Mesenchymal stem cell (in vitro differentiated cells and primary cell): ENCODE results near the gene CD68.

Experiments used
- DNase-seq: peaks from one replicate; pipeline ENCODE4 v3.0.0-alpha.2; 2013
- H2AFZ ChIP-seq: one replicate; pipeline ENCODE4 v1.6.1; 2013; ENCODE audit warnings: low read depth, mild to moderate bottlenecking, control low read depth, inconsistent platforms, low read length, moderate library complexity
- H2AK5ac ChIP-seq: 2 replicates; pipeline ENCODE4 v1.6.1; 2013; ENCODE audit warnings: low read length, moderate library complexity, mild to moderate bottlenecking, inconsistent platforms; ENCODE audit not compliant: severe bottlenecking
- H2BK120ac ChIP-seq: one replicate; pipeline ENCODE4 v1.6.1; 2013; ENCODE audit warnings: low read depth, mild to moderate bottlenecking, inconsistent platforms, low read length, moderate library complexity
- H2BK12ac ChIP-seq, 2 experiments: one replicate each; pipeline ENCODE4 v1.6.1; 2013; ENCODE audit warnings: inconsistent platforms in 2 of 2, low read length in 2 of 2, mild to moderate bottlenecking in 2 of 2, moderate library complexity in 2 of 2, control low read depth in 1 of 2
- H2BK15ac ChIP-seq: one replicate; pipeline ENCODE4 v1.6.1; 2013; ENCODE audit warnings: mild to moderate bottlenecking, low read depth, inconsistent platforms; ENCODE audit not compliant: poor library complexity, severe bottlenecking
- H2BK5ac ChIP-seq: 2 replicates; pipeline ENCODE4 v1.6.1; 2013; ENCODE audit warnings: low read depth, mild to moderate bottlenecking, low read length, control low read depth, inconsistent platforms; ENCODE audit not compliant: poor library complexity, severe bottlenecking
- H3K14ac ChIP-seq, 2 experiments: one replicate each; pipeline ENCODE4 v1.6.1; 2013; ENCODE audit warnings: inconsistent platforms in 2 of 2, low read length in 2 of 2, control low read depth in 1 of 2, mild to moderate bottlenecking in 1 of 2, moderate library complexity in 1 of 2
- H3K18ac ChIP-seq, 2 experiments: one replicate each; pipeline ENCODE4 v1.6.1; 2013; ENCODE audit warnings: inconsistent platforms in 2 of 2, low read length in 2 of 2, control low read depth in 1 of 2, low read depth in 1 of 2, mild to moderate bottlenecking in 1 of 2
- H3K23ac ChIP-seq, 2 experiments: one replicate each; pipeline ENCODE4 v1.6.1; 2013; ENCODE audit warnings: inconsistent platforms in 2 of 2, low read length in 2 of 2, mild to moderate bottlenecking in 2 of 2, moderate library complexity in 2 of 2, control low read depth in 1 of 2
- H3K27ac ChIP-seq: 2 replicates; pipeline ENCODE4 v1.5.1; 2013; ENCODE audit warnings: mild to moderate bottlenecking, moderate library complexity, low read length, control low read depth, inconsistent platforms; ENCODE audit not compliant: poor library complexity, severe bottlenecking
- H3K27me3 ChIP-seq, 2 experiments: 2 replicates each; pipeline versions ENCODE4 v1.6.1 to v1.7.0; 2013; ENCODE audit warnings: low read length in 2 of 2, mild to moderate bottlenecking in 2 of 2, moderate library complexity in 2 of 2, control low read depth in 1 of 2, inconsistent platforms in 1 of 2; ENCODE audit not compliant: control insufficient read depth in 1 of 2, insufficient read depth in 1 of 2
- H3K36me3 ChIP-seq, 2 experiments: 2 replicates each; pipeline versions ENCODE4 v1.6.1 to v1.7.0; 2013; ENCODE audit warnings: low read length in 2 of 2, control low read depth in 1 of 2, inconsistent platforms in 1 of 2, low read depth in 1 of 2, mild to moderate bottlenecking in 1 of 2; ENCODE audit not compliant: insufficient read depth in 2 of 2, control insufficient read depth in 1 of 2
- H3K4ac ChIP-seq, 2 experiments: one replicate each; pipeline ENCODE4 v1.6.1; 2013; ENCODE audit warnings: inconsistent platforms in 2 of 2, low read length in 2 of 2, mild to moderate bottlenecking in 2 of 2, moderate library complexity in 2 of 2, control low read depth in 1 of 2, low read depth in 1 of 2
- H3K4me1 ChIP-seq: 2 replicates; pipeline ENCODE4 v1.6.1; 2013; ENCODE audit warnings: low read depth, low read length, control low read depth; ENCODE audit not compliant: control insufficient read depth, insufficient read depth
- H3K4me2 ChIP-seq: 2 replicates; pipeline ENCODE4 v1.6.1; 2013; ENCODE audit warnings: low read length, mild to moderate bottlenecking, inconsistent platforms; ENCODE audit not compliant: poor library complexity, severe bottlenecking
- H3K4me3 ChIP-seq, 2 experiments: 2 replicates each; pipeline versions ENCODE4 v1.5.1 to v1.7.0; 2013; ENCODE audit warnings: low read length in 2 of 2, mild to moderate bottlenecking in 2 of 2, control low read depth in 1 of 2, low read depth in 1 of 2; ENCODE audit not compliant: insufficient read depth in 1 of 2
- H3K79me1 ChIP-seq: replicated peaks from 2 replicates; pipeline ENCODE4 v1.6.1; 2013; ENCODE audit warnings: mild to moderate bottlenecking, control low read depth, low read length, inconsistent platforms; ENCODE audit not compliant: poor library complexity, severe bottlenecking
- H3K9ac ChIP-seq: 2 replicates; pipeline ENCODE4 v1.7.0; 2013; ENCODE audit warnings: mild to moderate bottlenecking, low read length, moderate library complexity
- H3K9me3 ChIP-seq: 2 replicates; pipeline ENCODE4 v1.7.0; 2013; ENCODE audit warnings: mild to moderate bottlenecking, low read length; ENCODE audit not compliant: control insufficient read depth
- H4K8ac ChIP-seq: one replicate; pipeline ENCODE4 v1.6.1; 2013; ENCODE audit warnings: inconsistent platforms, mild to moderate bottlenecking, low read length, moderate library complexity
- H4K91ac ChIP-seq: one replicate; pipeline ENCODE4 v1.6.1; 2013; ENCODE audit warnings: mild to moderate bottlenecking, low read length, inconsistent platforms
- WGBS: methylation state at CpG from one replicate; pipeline ENCODE4 v1.1.7; 2013; ENCODE audit warnings: mixed read lengths; 5-methylcytosine and 5-hydroxymethylcytosine counted together

The CD68 gene

DNA sequence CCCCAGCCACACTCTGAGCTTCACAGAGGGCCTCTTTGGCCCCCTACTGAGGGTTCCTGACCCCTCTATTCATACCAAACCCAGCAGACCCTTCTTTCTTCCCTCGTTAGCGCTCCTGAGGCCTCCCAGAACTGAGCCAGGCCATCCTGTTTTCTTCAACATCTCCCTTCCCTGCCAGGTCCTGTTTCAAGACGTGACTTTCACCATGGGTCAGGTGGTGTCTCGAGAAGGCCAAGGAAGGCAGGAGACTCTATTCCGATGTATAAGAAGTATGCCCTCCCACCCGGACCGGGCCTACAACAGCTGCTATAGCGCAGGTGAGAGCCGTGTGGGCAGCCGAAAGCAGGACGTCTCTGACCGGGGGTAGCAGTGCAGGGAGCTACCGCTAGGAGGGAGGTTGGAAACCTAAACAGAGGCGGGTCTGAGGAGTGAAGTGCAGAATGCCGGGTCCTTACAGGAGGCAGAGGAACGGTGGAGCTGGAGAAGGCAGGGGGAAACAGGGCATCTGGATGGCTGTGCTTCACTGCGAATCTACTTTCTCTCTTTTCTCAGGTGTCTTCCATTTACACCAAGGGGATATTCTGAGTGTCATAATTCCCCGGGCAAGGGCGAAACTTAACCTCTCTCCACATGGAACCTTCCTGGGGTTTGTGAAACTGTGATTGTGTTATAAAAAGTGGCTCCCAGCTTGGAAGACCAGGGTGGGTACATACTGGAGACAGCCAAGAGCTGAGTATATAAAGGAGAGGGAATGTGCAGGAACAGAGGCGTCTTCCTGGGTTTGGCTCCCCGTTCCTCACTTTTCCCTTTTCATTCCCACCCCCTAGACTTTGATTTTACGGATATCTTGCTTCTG is 19.0 kb upstream of the CD68 start:
- 18% methylated on average over 17 of the region's 22 CpGs for WGBS
- H3K9me3 ChIP-seq, result no peaks in the 10 kb centered on the region
- no peak overlapping the region for H4K91ac ChIP-seq
- H3K4me3 ChIP-seq, result peak overlapping the region in 1 of 2 experiments; percentile 96
- no peak overlapping the region for H2BK12ac ChIP-seq
- H2AK5ac ChIP-seq, result no peak overlapping the region
- H3K36me3 ChIP-seq, result peaks cover 17 to 22% of the 10 kb centered on the region in 2 experiments
- H3K4me2 ChIP-seq, result peak overlapping the region; percentile 82
- H2BK15ac ChIP-seq, result no peak overlapping the region
- peak overlapping the region in 1 of 2 experiments; percentile 54 for H3K18ac ChIP-seq
- no peak overlapping the region for H3K23ac ChIP-seq
- H3K79me1 ChIP-seq, result peaks cover 13% of the 10 kb centered on the region
- DNase-seq, result peak; percentile 72
- H3K9ac ChIP-seq, result peak overlapping the region; percentile 85
- peak overlapping the region; percentile 30 for H3K27ac ChIP-seq
- H2BK120ac ChIP-seq, result no peak overlapping the region
- peak overlapping the region; percentile 56 for H4K8ac ChIP-seq
- H3K27me3 ChIP-seq, result no peaks in the 10 kb centered on the region
- H3K14ac ChIP-seq, result no peak overlapping the region
- H3K4me1 ChIP-seq, result peaks cover 26% of the 10 kb centered on the region
- no peak overlapping the region for H2BK5ac ChIP-seq
- H3K4ac ChIP-seq, result peak overlapping the region in 1 of 2 experiments; percentile 30
- H2AFZ ChIP-seq, result no peak overlapping the region

- H3K27ac ChIP-seq, result peak overlapping the region; percentile 33
- no peak overlapping the region for H2BK5ac ChIP-seq
- no peaks in the 10 kb centered on the region for H3K9me3 ChIP-seq
Measured at GRCh38 chr17:7561028-7561575, 18.3 kb upstream of the CD68 start.

DNA sequence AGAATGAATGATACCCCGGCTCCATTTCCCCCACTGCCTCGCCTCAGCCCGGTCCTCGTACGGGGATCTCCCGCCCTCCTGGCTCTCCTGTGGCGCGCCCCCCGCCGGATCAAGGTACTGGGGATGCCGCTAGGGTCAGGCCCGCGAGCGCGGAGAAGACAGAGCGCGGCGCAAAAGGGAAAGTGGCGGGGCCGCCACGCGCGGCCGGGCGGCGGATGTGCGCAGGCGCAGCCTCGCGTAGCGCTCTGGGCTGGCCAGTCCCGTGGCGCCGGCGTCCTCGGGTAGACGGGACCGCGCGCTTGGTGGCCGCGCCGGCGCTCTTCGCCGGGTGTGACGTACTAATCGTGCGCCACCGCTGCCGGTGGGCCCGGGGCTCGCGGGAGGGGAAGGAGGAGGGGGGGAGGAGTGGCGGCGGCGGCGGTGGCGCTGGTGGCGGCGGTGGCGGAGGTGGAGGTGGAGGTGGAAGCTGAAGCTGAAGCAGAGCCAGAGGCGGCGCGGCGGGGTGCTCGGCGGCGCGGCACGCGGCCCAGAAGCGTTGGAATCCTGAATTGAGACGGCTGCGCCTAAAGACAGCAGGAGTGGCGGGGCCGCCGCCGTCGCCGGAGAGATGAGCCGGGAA is 17.7 kb upstream of the CD68 start, which contains the start of gene SENP3:
TSS of gene SENP3 (plus strand) at position 331 of the 619 bp plus-strand sequence. CDS start 1,158 bp downstream, outside the sequence.
- H4K91ac ChIP-seq, result peak within 1 kb of the TSS; percentile 81
- peak within 1 kb of the TSS in 1 of 2 experiments; percentile 61 for H3K14ac ChIP-seq
- peak within 1 kb of the TSS; percentile 58 to 85 for H3K4ac ChIP-seq
- peak within 1 kb of the TSS; percentile 89 for H3K4me2 ChIP-seq
- peak within 1 kb of the TSS; percentile 87 for H2AFZ ChIP-seq
- H2BK12ac ChIP-seq, result no peak within 1 kb of the TSS
- H3K27ac ChIP-seq, result peak within 1 kb of the TSS; percentile 33
- H3K4me1 ChIP-seq, result peaks cover 26% of the 10 kb centered on the region
- H3K79me1 ChIP-seq, result peaks cover 16% of the 10 kb centered on the region
- peaks cover 29 to 31% of the 10 kb centered on the region in 2 experiments for H3K36me3 ChIP-seq
- H3K23ac ChIP-seq, result peak within 1 kb of the TSS in 1 of 2 experiments; percentile 42
- no peaks in the 10 kb centered on the region for H3K27me3 ChIP-seq
- H2BK5ac ChIP-seq, result no peak within 1 kb of the TSS
- H3K4me3 ChIP-seq, result peak within 1 kb of the TSS; percentile 82 to 96
- H3K9me3 ChIP-seq, result no peaks in the 10 kb centered on the region
- WGBS, result under 1% methylated on average over 50 of the region's 82 CpGs
- peak within 1 kb of the TSS; percentile 77 for H2BK15ac ChIP-seq
- peak within 1 kb of the TSS; percentile 96 for H3K9ac ChIP-seq
- peak within 1 kb of the TSS; percentile 82 for H4K8ac ChIP-seq
- peak within 1 kb of the TSS; percentile 9 for H2AK5ac ChIP-seq
- peak within 1 kb of the TSS; percentile 50 for H2BK120ac ChIP-seq
- H3K18ac ChIP-seq, result peak within 1 kb of the TSS in 1 of 2 experiments; percentile 91
- peak; percentile 91 for DNase-seq

More at GRCh38 chr17:7561028-7561575, 18.3 kb upstream of the CD68 start:
- peaks cover 16% of the 10 kb centered on the region for H3K79me1 ChIP-seq
- no peak overlapping the region for H3K23ac ChIP-seq
- H3K18ac ChIP-seq, result peak overlapping the region in 1 of 2 experiments; percentile 69
- peak; percentile 87 for DNase-seq
- under 1% methylated on average over 28 of the region's 32 CpGs for WGBS
- peak overlapping the region; percentile 79 to 96 for H3K4me3 ChIP-seq
- H2AFZ ChIP-seq, result peak overlapping the region; percentile 87
- H3K4me2 ChIP-seq, result peak overlapping the region; percentile 82
- H2BK12ac ChIP-seq, result no peak overlapping the region
- H4K91ac ChIP-seq, result no peak overlapping the region
- H3K4ac ChIP-seq, result no peak overlapping the region
- H3K36me3 ChIP-seq, result peaks cover 24 to 27% of the 10 kb centered on the region in 2 experiments
- H3K14ac ChIP-seq, result no peak overlapping the region
- H2BK120ac ChIP-seq, result no peak overlapping the region
- H2AK5ac ChIP-seq, result no peak overlapping the region
- no peak overlapping the region for H2BK15ac ChIP-seq
- H3K4me1 ChIP-seq, result peaks cover 26% of the 10 kb centered on the region
- peak overlapping the region; percentile 85 for H3K9ac ChIP-seq
- H4K8ac ChIP-seq, result peak overlapping the region; percentile 56
- no peaks in the 10 kb centered on the region for H3K27me3 ChIP-seq
